Measurements from ENCODE around the gene ZNRF1. TPM values are rescaled to one million over a fixed set of nuclear protein-coding genes. Genes with fewer than 3 reads are reported as not detected.

ZNRF1 gene
- total and polyA plus RNA-seq, 2 of the 4 experiments (the other 2 are of a cell fraction): 8.2 to 20.7 TPM

- Histone ChIP-seq H3K18ac (ENCODE audit: low read depth, low read length) (peak overlapping the region; percentile 34), H3K9me3 (ENCODE audit: control insufficient read depth, insufficient read depth, low read length) (no peaks in the 10 kb centered on the region), H3K36me3 (ENCODE audit: control insufficient read depth, insufficient read depth, low read length) (peaks cover 4% of the 10 kb centered on the region; the same call in 1 of the 2 replicates), H3K9me1 (ENCODE audit: insufficient read depth, low read length) (peaks cover 11% of the 10 kb centered on the region), H3K56ac (ENCODE audit: extremely low read depth, insufficient read depth, low read length) (no peak overlapping the region), H3K27me3 (ENCODE audit: control insufficient read depth, insufficient read depth, low read length) (no peaks in the 10 kb centered on the region), H3K79me1 (ENCODE audit: low read depth in 1 of 2, low read length in 2 of 2) (peaks cover 34 to 51% of the 10 kb centered on the region in 2 experiments), H2BK120ac (ENCODE audit: low read depth, low read length) (no peak overlapping the region; the same call in 1 of the 2 replicates), H4K5ac (ENCODE audit: low read depth, low read length) (no peak overlapping the region), H4K20me1 (ENCODE audit: insufficient read depth, low read length) (peaks cover 50% of the 10 kb centered on the region), H4K8ac (ENCODE audit: low read depth in 2 of 2, low read length in 2 of 2) (peak overlapping the region in 1 of 2 experiments; percentile 20; a peak in 1 of 4 replicates), H3K4me2 (ENCODE audit: low read depth, low read length) (peak overlapping the region; percentile 86), H2BK15ac (ENCODE audit: low read depth, low read length) (peak overlapping the region; percentile 4; the same call in 1 of the 3 replicates), H3K23ac (ENCODE audit: low read depth, low read length) (peak overlapping the region; percentile 82), H4K91ac (ENCODE audit: insufficient read depth, low read depth, low read length) (peak overlapping the region; percentile 2), H2BK20ac (ENCODE audit: low read depth, low read length) (0 out of 2 replicates have a peak overlapping the region, but pooled peaks have one; percentile 4), H2BK5ac (ENCODE audit: low read depth, low read length, poor library complexity, severe bottlenecking) (peak overlapping the region; percentile 69), H3K4ac (ENCODE audit: low read depth, low read length) (peak overlapping the region; percentile 32), H2AK9ac (replicated peaks; ENCODE audit: low read depth, low read length, poor library complexity) (peak overlapping the region; percentile 68), H2AFZ (replicated peaks; ENCODE audit: low read length, poor library complexity) (peak overlapping the region; percentile 83), H2AK5ac (ENCODE audit: low read depth, low read length) (peak overlapping the region; percentile 65; the same call in 1 of the 2 replicates), H3K4me3 (ENCODE audit: insufficient read depth, low read depth, low read length) (peak overlapping the region; percentile 79), H3K14ac (replicated peaks; ENCODE audit: low read depth, low read length) (peak overlapping the region; percentile 76), H3K27ac (ENCODE audit: insufficient read depth, low read length) (peak overlapping the region; percentile 62), H3K4me1 (ENCODE audit: control insufficient read depth, insufficient read depth, low read length) (peaks cover 10% of the 10 kb centered on the region), H3K9ac (ENCODE audit: low read depth, low read length) (peak overlapping the region; percentile 86)
- ChIA-PET CTCF (interaction anchor here (2.3 kb wide), 1 partner anchor 18 kb away, joined by 6 read pairs; no protein-coding TSS in a partner anchor), POLR2A (ENCODE audit: unreplicated experiment) (no interaction called here)
- TF ChIP-seq RAD21 (IDR thresholded peaks at IDR 0.05; ENCODE audit: low read length): peak; percentile 17
- TF ChIP-seq CEBPB (IDR thresholded peaks at IDR 0.05; ENCODE audit: low read depth, low read length): no peak
- in situ Hi-C loops (cut with MboI; ENCODE audit: low sequenced_read_pairs): loop anchor here (5.0 kb wide), 1 partner anchor 107 kb away; no protein-coding TSS in a partner anchor
- no TSS peak for BruUV-seq (replicated peaks)
- intact Hi-C loops (cut with micrococcal nuclease): loop anchor here (2.0 kb wide), 2 partner anchors 27 to 199 kb away; no protein-coding TSS in a partner anchor
- dilution Hi-C loops (cut with HindIII; ENCODE audit: low sequenced_read_pairs, unreplicated experiment): no loop called here
- ATAC-seq (ENCODE audit: low read depth): peak; percentile 4
- no peak for DNase-seq
- 1% methylated on average over 47 of the region's 71 CpGs; no CpG with 5 or more reads in 1 of the 2 experiments for WGBS, 2 experiments (ENCODE audit: extremely low coverage in 2 of 2, insufficient read length in 1 of 2)
Observed at GRCh38 chr16:74999609-75000480, 1.0 kb downstream of the ZNRF1 start.
